Coronary artery (tissue), 2 donors: ENCODE measurements around the gene ADGRA1.
"Not testable (repeated sequence)": the region's sequence is repeated elsewhere in the genome, so short reads cannot be mapped to it uniquely, and the experiment has no call there.

Source experiments
- DNase-seq: peaks from one replicate; pipeline ENCODE4 v3.0.0-alpha.2; 2017; ENCODE audit warnings: low spot score
- H3K27ac ChIP-seq, 2 donors: fragments of 200-600 bp; sonication (generic); one replicate each; pipeline ENCODE4 v1.5.1; 2016 to 2019
- H3K4me3 ChIP-seq: fragments of 200-600 bp; sonication (generic); 2 replicates; pipeline ENCODE4 v1.5.1; 2016; ENCODE audit warnings: mild to moderate bottlenecking, moderate library complexity
- CTCF ChIP-seq: fragments of 200-600 bp; sonication (generic); IDR thresholded peaks from one replicate; pipeline ENCODE4 v1.5.1; 2019; ENCODE audit warnings: antibody characterized with exemption

Gene ADGRA1

DNA sequence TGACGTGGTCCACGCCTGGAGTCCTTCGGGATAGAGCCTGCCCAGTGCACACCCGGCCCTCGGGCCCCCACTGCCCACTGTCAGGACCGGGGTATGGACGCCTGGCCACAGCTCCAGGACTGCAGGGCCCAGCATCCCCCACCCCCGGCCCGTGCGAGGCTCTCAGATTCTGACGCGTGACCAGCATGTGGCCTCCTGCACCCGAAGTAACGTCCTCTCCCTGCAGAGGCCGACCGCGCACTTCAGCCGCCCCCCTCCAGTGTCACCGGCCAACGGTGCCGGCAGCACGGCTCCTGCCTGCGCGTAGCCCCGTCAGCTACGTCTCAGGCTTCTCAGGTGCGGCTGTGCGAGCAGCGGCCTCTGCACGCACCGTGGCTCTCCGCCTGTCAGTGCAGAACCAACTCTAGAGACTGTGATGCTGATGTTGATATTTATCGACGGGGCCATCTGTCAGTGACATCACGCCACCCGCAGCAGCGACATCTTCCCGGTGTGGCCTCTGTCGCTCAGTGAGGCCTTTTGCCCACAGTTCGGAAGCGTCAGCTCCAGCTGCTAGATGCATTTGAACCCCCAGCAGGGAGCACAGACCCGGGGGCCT, 40.1 kb upstream of the ADGRA1 start:
- no peak overlapping the region for H3K27ac ChIP-seq
- no peak for DNase-seq
- TF ChIP-seq CTCF: no peak
- H3K4me3 ChIP-seq: no peak overlapping the region

GRCh38 chr10:133048266-133048665, 39.5 kb upstream of the ADGRA1 start:
- Histone ChIP-seq H3K4me3 (no peak overlapping the region), H3K27ac (no peak overlapping the region)
- no peak for TF ChIP-seq CTCF
- DNase-seq: no peak

- DNase-seq: no peak
- Histone ChIP-seq H3K27ac (no peak overlapping the region), H3K4me3 (no peak overlapping the region)
- TF ChIP-seq CTCF: no peak
These were observed 38.8 kb upstream of the ADGRA1 start for GRCh38 chr10:133048926-133049325.

DNA sequence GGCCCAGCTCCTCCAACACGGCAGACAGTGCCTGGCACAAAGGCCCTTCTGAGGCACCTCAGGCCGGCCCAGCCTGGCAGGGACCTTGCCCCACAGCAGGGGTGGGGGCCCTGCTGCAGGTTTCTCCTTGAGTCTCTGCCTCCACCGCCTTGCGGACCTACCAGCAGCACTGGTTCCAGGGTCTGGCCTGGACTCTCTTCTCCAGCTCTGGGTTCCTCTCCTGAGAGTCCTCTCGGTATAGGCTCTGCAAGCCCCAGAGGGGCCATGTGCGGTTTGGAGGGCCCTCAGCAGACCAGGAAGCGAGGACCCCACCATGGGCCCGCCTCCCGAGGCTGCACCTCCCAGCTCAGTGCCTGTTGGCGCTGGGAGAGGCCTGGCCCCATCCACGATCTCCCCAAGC, 38.1 kb upstream of the ADGRA1 start:
- TF ChIP-seq CTCF: no peak
- no peak overlapping the region for H3K27ac ChIP-seq
- no peak for DNase-seq
- no peak overlapping the region for H3K4me3 ChIP-seq

GRCh38 chr10:133050371-133050770, 37.4 kb upstream of the ADGRA1 start:
- no peak for DNase-seq
- Histone ChIP-seq H3K27ac (no peak overlapping the region), H3K4me3 (no peak overlapping the region)
- TF ChIP-seq CTCF: no peak

GRCh38 chr10:133052076-133052475, 35.6 kb upstream of the ADGRA1 start:
- Histone ChIP-seq H3K27ac (no peak overlapping the region), H3K4me3 (no peak overlapping the region)
- no peak for TF ChIP-seq CTCF
- no peak for DNase-seq

GRCh38 chr10:133053527-133054133, 34.1 kb upstream of the ADGRA1 start:
- DNase-seq, H3K27ac ChIP-seq, H3K4me3 ChIP-seq: not testable (repeated sequence)
